Mucosa of descending colon (tissue), 3 donors: Measurements from ENCODE around the gene RPS6KA3. TPM values are rescaled to one million over a fixed set of nuclear protein-coding genes. Genes with fewer than 3 reads are reported as not detected.

ENCODE experiments used
- ATAC-seq: fragments of 200-7000 bp; cut with Tn5 transposase; one replicate; pipeline ENCODE4 v1.9.1; 2020; ENCODE audit warnings: mild to moderate bottlenecking, moderate library complexity
- DNase-seq, 3 donors: peaks; one replicate each; pipeline ENCODE4 v3.0.0-alpha.2; 2020
- H3K36me3 ChIP-seq: fragments of 200-600 bp; one replicate; pipeline ENCODE4 v1.8.0; 2021; ENCODE audit warnings: low read depth, mild to moderate bottlenecking
- H3K4me1 ChIP-seq: fragments of 200-600 bp; one replicate; pipeline ENCODE4 v1.8.0; 2021; ENCODE audit warnings: low read depth, mild to moderate bottlenecking
- H3K4me3 ChIP-seq: fragments of 200-600 bp; one replicate; pipeline ENCODE4 v1.8.0; 2021; ENCODE audit warnings: mild to moderate bottlenecking
- H3K9me3 ChIP-seq: fragments of 200-600 bp; one replicate; pipeline ENCODE4 v1.8.0; 2021; ENCODE audit warnings: mild to moderate bottlenecking
- intact Hi-C, 2 donors: fragments of 100-400 bp; cut with DNase I in 1 of 2; cut with micrococcal nuclease in 1 of 2; formaldehyde crosslinking; loops; one replicate each; pipeline versions ENCODE4 v1.11.0 to v1.11.1; 2022; cut with DNase I, micrococcal nuclease
- long read RNA-seq, 2 donors: library from polyadenylated mRNA; unstranded; transcript quantifications; one replicate each; pipeline ENCODE4 v2.0.0, GENCODE V29; 2019 to 2021
- total RNA-seq, 3 donors: library from RNA; stranded (reverse); fragmentation: NEBNext Ultra II Directional in 2 of 3; extraction: Animal tissue kit (Norgen Biotek cat#: 25700) in 2 of 3; gene quantifications; one replicate each; pipeline versions ENCODE4 v1.2.1 to v1.2.4, GENCODE V29; 2021 to 2023
- TF ChIP-seq, protein P1 (sequence below): fragments of 200-600 bp; IDR thresholded peaks from one replicate; pipeline ENCODE4 v1.8.0; 2022; ENCODE audit warnings: antibody characterized with exemption, mild to moderate bottlenecking
- donor health status: DM: no; HTN: no; CAD: no; lungs with moderate emphysema.
- donor health status: DM: no; HTN: no; CAD: no.
- donor health status: DM: no; HTN: yes; CAD: no.

The RPS6KA3 gene
- total RNA-seq = 10 to 100 TPM; 73.6 to 80.1 (median 73.9) TPM
- long read RNA-seq, donor 1, full-length matches to known transcripts = 57 of 82 reads
- long read RNA-seq, donor 1, partial matches to known transcripts = 5 of 82 reads
- long read RNA-seq, donor 1, other reads (novel, unspliced or antisense) = 20 of 82 reads
- long read RNA-seq, donor 2, full-length matches to known transcripts = 3 of 7 reads
- long read RNA-seq, donor 2, partial matches to known transcripts = 2 of 7 reads
- long read RNA-seq, donor 2, other reads (novel, unspliced or antisense) = 2 of 7 reads

DNA sequence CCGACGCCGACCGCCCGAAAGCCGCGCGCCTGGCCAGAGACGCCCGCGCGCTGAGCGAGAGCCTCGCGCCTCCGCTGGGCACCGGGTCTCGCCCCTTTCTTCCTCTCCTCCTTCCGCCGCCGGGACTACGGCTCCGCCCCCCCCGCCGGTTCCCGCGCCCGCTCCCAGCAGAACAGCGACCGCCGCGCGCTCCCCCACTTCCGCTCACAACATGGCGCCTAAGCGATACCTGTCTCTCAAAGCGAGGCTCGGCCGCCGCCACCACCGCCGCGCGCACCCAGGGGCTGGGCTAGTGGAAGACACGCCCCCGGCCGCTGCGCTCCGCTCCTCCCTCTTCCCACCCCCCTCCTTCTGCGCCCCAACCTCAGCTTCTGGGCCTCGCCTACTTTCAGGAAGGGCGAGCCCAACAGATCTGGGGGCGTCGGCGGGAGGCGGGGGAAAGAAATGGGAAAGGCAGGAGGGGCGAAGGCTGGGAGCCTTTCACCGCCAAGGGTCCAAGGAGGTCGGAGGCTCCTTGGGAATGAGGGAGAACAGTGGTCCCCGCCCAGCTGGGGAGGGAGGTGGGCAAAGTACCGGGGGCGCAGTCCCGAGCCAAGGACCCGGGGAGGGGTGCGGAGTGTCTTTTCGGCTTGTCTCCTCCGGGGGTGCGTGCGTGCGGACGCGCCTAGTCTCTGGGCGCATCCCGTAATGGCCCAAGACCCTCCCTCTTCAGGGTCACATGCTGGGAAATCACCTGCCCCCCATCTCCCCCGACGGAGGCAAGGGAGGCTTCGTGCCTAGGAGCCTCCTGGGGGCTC is at the start of gene RPS6KA3:
Gene RPS6KA3, minus strand, starts transcription at position 100 of the 797 bp plus-strand sequence. CDS start 277 bp downstream, outside the sequence.
- Histone ChIP-seq H3K36me3 (no peaks in the 10 kb centered on the region), H3K4me1 (peaks cover 3% of the 10 kb centered on the region), H3K9me3 (no peaks in the 10 kb centered on the region), H3K4me3 (peak within 1 kb of the TSS; percentile 46)
- intact Hi-C loops = no loop called here
- DNase-seq (peak; percentile 92 to 96 (median 94)), ATAC-seq (peak; percentile 93)
- TF ChIP-seq, protein P1, sequence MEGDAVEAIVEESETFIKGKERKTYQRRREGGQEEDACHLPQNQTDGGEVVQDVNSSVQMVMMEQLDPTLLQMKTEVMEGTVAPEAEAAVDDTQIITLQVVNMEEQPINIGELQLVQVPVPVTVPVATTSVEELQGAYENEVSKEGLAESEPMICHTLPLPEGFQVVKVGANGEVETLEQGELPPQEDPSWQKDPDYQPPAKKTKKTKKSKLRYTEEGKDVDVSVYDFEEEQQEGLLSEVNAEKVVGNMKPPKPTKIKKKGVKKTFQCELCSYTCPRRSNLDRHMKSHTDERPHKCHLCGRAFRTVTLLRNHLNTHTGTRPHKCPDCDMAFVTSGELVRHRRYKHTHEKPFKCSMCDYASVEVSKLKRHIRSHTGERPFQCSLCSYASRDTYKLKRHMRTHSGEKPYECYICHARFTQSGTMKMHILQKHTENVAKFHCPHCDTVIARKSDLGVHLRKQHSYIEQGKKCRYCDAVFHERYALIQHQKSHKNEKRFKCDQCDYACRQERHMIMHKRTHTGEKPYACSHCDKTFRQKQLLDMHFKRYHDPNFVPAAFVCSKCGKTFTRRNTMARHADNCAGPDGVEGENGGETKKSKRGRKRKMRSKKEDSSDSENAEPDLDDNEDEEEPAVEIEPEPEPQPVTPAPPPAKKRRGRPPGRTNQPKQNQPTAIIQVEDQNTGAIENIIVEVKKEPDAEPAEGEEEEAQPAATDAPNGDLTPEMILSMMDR = no peak

GRCh38 chrX:20315140-20315539 is 48.4 kb upstream of the RPS6KA3 start:
- intact Hi-C loops = no loop called here
- DNase-seq (peak in 1 of 3 donors; percentile 6), ATAC-seq (peak; percentile 81)
- Histone ChIP-seq H3K4me1 (no peaks in the 10 kb centered on the region), H3K9me3 (no peaks in the 10 kb centered on the region), H3K4me3 (no peak overlapping the region), H3K36me3 (no peaks in the 10 kb centered on the region)
- TF ChIP-seq, protein P1 = no peak

DNA sequence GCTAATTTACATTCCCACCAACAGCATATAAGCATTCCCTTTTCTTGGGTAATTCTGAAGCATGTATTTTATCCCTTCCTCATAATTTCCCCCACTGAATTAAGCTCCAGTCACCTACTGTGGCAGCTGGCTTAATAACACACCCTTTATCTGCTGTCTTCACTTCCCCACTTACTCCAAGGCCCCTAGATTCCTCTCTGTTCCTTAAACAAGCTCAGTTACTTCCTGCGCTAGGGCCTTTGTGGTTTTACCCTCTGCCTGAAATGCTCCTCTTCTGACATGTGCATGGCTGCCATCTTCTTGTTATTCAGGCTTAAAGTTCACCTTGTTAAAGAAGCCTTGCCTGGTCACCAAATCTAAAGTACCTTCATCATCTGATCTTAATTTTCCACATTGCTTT is 47.2 kb upstream of the RPS6KA3 start:
- no peak for ATAC-seq

DNA sequence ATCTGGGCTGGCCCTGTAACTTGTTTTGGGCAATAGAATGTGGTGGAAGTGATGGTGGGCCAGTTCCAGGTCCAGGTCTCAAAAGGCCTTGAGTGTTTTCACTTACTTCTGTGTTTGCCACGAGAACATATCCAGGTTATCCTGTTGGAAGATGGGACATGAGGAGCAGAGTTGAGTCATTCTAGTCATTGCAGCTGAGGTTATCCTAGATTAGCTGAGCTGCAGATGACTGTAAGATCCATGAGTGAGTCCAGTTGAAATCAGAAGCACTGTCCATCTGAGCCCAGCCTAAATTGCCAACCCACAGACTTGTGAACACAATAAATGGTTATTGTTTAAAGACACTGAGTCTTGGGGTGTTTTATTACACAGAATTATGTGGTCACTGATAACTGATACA is 45.3 kb upstream of the RPS6KA3 start:
- H3K4me1 ChIP-seq = no peaks in the 10 kb centered on the region
- ATAC-seq (no peak), DNase-seq (no peak)
- TF ChIP-seq, protein P1 = no peak
- intact Hi-C loops = no loop called here
- no peak overlapping the region for H3K4me3 ChIP-seq
- no peaks in the 10 kb centered on the region for H3K36me3 ChIP-seq
- no peaks in the 10 kb centered on the region for H3K9me3 ChIP-seq

More for the DNA sequence above, 47.2 kb upstream of the RPS6KA3 start:
- TF ChIP-seq, protein P1 = no peak
- Histone ChIP-seq H3K36me3 (no peaks in the 10 kb centered on the region), H3K4me3 (no peak overlapping the region), H3K9me3 (no peaks in the 10 kb centered on the region), H3K4me1 (no peaks in the 10 kb centered on the region)
- intact Hi-C loops = no loop called here
- no peak for DNase-seq

GRCh38 chrX:20311505-20311904 is 44.8 kb upstream of the RPS6KA3 start:
- DNase-seq (no peak), ATAC-seq (no peak)
- no peaks in the 10 kb centered on the region for H3K36me3 ChIP-seq
- no peaks in the 10 kb centered on the region for H3K9me3 ChIP-seq
- TF ChIP-seq, protein P1 = no peak
- intact Hi-C loops = no loop called here
- no peaks in the 10 kb centered on the region for H3K4me1 ChIP-seq
- no peak overlapping the region for H3K4me3 ChIP-seq
